A172 (cell line): ENCODE data around the gene NTM. TPM values are rescaled to one million over a fixed set of nuclear protein-coding genes. Genes with fewer than 3 reads are reported as not detected.

Experiments
- DNase-seq: peaks from one replicate; pipeline ENCODE4 v3.0.0-alpha.2; 2015; ENCODE audit warnings: low spot score
- total RNA-seq: library from RNA; depleted of rRNA; stranded (reverse); fragments of >200 nt; shearing (Covaris generic); gene quantifications from 2 replicates; pipeline ENCODE4 v1.2.3, GENCODE V29; 2014

Gene NTM
- total RNA-seq, 1 experiment from 2014 or later = 1.4 TPM

DNA sequence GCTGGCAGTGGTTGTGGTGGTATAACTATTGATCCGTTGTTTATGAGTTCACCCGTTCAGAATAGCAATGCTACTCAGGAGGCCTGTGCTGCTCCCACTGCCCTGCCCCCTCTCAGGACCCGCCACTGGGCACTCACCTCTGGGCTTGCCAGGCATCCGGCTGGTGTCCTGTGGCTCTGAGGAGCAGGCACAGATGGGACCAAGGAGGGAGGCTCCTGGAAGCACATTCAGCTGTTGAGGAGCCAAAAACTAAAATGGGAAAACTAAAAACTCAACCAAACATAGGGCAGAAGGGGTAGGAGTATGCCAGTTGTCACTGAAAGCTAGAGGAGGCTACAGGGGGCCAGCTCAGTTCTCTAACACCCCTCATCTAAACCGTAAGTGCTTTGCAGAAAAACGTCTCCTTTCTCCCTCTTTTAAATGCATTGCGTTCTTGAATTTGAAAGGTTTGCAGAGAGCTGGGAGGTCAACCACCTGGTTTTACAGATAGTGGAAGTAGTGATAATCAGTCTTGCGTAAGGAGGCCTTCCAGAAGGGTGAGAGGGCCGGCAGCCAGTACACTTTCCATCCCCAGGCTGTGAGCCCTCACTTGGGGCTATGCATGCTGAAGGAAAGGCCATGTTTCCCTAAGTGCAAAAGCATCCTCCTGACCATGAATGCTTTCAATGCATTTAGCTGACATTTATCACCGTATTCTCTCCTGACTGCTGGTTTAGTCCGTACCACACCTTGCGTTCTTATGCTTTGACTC is 547.4 kb downstream of the NTM start:
- no peak for DNase-seq

DNA sequence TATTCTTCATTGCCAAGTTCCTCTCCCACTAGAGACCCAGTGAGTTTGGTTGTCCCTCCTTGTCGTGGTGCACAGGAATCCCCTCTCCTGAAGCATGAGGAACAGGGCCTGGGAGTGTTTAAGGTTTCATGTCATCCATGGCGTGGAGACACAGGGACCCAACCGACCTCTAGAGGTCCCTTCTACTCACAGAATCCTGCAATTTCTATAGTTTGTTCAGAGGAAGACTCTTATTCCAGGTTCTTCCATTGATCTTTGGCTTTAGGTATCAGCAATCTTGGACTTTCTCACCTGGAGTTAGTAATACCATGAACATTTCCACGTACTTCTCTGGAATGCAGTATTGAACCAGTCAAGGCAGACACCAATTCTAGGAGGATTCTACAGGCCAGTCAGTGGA is 548.2 kb downstream of the NTM start:
- no peak for DNase-seq

DNA sequence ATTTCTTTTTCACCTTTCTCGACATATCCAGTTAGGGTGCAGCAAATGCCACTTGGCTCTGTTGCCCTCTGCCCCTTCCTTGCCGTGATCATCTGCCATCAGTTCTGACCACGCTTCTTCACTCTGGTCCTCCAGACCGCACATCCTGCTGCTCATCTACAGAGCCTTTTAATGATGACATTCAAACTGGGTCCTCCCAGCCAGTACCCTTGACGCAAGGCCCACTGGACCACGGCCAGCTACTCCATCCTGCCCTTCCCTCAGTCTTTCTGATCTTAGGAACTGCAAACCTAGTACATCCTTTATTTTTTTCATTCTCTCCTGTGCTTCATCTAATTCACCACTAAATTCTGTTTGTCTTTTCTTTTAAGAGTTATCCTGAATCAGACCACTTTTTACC is 551.8 kb downstream of the NTM start:
- no peak for DNase-seq

DNA sequence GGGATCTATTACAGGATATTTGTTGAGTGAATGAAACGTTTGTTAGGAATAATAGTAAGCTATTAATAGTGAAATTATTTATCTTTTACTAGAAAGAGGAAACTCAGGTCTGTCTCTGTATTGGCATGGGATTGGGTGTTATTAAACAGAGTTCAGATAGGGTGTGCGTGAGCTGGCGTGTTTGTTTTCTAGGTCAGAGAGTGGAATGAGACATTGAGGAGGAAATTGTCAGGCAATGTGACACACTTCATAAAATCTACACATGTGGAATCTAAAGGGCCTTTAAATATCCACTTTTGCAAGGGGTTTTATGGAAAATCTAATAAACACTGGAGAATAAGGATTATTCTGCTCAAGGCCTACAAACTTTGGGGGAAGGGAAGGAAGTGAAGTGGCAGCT is 552.9 kb downstream of the NTM start:
- DNase-seq = no peak

DNA sequence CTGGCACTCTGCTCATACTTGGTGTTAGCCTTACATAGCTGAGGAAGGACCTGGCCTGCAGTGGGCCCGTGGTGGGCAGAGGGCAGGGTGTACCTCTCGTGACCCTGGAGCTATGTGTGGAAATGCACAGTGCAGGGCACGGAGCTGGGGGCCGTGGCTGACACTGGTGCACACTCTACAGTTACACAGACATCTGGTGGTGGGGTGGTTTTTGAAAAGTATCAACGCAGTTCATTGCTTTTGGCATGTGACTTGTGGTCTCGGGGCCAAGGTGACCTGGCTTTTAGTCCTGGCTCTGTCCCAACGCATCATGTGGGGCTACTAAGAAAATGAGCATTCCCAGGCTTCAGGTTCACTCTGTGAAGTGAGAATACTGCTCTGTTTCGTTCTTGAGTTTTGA is 553.6 kb downstream of the NTM start:
- no peak for DNase-seq

DNA sequence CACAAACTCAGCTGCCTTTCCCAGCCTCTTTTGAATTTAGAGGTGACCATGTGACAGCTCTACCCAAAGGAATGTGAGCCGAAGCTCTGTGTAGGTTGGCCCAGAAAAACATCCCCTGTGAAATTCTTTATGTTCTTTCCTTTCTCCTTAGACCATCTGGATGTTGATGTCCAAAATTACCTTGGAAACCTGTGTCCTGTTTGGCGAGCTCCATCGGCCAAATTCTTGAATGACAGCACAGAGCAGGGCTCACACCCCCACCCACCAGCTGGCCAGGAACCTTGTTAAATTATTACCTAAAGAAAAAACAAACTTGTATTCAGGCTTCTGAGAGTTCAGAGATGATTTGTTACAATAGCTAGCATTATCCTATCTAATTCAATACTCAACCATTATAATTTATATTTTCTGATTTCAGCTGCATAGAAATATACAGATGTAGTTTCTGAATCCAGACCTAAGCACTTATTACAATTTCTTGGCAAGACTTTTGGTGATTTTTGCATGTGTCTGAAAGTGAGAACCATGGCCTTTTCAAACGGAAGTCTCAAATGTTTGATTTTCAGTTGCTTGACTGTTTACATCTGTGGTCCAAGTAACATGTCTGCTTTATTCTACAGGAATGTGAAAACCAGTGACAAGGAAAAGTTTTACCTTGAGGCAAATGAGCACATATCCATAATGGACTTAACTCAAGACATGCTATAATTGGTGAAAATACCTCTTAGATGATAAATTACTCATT is 554.2 kb downstream of the NTM start:
- no peak for DNase-seq

DNA sequence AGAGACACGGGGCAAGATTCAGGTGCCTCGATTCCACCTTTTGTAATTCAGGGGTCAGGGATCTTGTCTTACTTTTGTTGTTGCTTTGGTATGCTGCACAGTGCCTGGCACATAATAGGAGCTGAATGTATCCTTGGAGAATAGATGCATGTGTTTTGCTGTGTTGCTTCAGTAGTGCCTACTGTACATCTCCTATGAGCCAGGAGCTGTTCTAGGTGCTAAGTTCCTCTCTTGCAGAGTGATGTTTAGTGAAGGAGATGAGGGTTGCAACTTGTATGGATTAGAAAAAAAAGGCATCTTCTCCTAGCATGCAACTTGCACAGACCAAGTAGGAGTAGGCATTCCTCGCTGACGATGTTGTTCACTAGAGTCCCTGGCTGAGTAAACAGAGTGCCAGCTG is 555.4 kb downstream of the NTM start:
- no peak for DNase-seq

DNA sequence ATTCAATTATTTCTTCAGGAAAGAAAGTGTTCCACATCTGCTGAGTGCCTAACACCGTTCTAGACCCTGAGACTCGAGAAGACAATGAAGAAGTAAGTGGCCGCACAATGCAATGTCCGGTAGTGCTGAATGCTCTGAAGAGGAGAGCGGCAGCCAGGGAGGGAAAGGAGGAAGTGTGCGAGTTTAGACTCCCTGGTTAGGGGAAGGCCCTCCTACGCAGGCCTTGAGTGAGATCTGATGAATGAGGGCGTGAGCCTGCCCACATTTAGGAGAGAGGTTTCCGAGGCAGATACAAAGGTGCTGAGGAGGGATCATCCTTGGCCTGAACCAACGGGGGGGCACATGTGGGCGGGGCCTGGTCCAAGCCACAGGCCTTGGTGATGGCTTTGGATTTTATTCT is 558.6 kb downstream of the NTM start:
- DNase-seq = no peak

DNA sequence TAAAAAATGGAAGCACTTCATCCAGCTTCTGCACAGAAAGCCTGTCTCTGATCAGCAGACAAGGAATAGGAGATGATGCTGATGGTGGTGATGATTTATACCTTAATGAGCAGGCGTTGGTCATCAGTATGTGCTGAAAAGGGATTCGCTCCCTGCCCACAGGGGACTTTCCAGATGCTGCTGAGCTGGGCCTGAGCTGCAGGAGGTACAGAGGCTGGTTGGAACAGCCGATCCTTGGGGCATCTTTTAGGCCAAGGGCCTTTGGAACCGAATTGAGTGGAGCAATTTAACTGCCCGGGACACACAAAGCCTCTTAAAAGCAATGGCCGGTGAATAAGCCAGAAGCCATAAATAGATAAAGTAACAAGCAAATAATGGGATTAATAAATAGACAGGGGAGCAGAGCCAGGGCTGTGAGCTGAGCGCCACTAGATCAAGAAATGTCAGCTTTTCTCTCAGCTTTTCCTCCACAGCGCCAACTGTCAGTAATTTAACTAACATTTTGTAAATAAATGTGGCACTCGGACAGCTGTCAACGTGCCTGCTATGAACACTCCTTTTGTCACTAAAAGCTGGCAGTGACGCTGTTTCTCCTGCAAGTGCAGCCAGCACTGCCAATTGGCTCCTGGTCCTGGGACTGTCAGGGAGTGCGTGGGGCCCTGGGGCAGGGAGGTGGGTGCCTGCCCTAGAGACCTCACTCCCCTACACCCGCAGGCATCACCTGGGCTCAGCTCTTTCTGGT is 562.3 kb downstream of the NTM start:
- no peak for DNase-seq

DNA sequence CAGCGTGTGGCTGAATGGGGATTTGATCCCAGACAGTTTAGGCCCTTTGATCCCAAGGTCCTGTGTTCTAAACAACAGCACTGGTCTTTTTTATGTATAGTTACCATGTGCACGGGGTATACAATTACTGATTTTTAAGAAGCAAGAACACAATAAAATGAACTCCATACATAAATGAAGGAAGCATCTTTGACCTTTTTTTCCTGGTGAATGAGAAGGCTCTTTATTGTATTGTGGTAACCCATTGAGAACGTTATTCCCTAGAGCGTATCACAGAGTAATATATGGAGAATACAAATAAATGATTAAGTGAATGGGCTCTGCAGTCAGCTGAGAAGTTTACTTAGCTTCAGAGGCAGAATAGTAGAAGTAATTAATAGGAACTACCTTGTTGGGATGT is 563.6 kb downstream of the NTM start:
- no peak for DNase-seq

DNA sequence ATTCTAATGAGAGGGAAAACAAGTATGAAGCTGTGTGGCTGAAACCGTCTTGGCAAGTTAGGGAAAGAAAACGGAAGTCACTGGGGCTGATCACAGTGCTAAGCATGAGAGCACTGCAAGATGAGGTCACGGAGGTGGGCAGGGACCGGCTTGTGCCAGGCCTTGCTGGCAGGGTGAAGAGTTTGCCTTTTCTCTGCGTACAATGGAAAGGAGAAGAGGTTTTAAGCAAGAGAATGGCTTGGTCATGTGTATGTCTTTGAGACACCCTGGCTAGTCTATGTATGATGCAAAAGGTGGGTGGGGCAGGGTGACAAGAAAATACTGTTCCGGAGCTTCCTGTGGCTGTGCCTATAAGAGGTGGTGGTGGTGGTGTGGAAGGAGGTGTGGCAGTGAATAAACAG is 567.9 kb downstream of the NTM start:
- DNase-seq = no peak

DNA sequence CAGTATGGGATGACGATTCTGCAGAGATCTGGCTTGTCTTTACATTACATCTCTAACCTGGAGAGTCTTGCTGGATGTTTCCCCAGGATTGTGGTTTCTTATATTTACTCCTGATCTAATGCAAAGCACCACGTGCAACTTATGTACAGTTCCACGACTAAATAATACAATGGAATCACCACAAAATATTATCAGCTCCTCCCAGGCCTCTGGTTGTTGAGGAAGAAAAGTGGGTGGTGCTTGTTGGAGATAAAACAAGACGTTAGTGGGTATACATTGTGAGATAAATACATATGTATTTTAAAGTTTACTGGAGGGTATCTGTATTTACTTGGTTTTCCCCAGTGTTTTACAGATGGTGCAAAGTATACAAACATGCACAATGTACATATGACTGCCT is 569.7 kb downstream of the NTM start:
- no peak for DNase-seq

DNA sequence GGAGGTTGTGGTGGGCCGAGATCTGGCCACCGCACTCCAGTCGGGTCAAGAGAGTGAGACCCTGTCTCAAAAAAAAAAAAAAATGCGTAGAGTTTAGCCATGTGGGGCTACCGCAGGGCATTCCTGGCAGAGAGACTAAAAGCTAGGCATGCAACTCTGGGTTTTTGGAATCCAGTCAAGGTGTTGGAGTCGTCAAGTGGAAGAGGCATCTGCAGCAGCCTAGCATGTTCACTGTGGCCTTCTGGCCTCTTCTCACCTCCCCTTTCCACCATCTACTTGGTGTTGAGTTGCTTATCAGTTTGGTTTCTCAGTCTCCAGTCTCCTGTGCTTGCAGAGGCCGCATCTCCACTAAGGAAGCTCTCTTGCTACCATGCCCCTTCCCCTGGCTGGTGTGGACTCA is 572.5 kb downstream of the NTM start:
- no peak for DNase-seq

DNA sequence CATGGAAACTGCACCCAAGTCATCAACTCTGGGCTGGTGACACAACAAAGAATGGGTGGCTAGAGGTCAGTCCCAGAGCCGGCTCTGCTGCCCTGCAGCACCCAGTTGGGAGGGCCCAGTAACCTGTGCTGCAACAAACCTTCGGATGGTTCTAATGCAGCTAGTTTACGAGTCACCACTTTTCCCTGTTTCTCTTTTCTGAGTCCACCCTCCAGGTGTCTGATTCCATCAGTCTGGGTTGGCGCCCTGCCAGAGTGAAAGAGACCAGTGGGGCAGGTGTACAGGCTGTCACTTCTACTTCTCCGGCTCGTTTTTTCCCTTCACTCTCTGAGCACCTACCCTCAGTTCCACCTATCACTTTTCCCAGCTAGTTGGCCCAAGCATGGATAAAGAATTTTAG is 572.9 kb downstream of the NTM start:
- DNase-seq = no peak

DNA sequence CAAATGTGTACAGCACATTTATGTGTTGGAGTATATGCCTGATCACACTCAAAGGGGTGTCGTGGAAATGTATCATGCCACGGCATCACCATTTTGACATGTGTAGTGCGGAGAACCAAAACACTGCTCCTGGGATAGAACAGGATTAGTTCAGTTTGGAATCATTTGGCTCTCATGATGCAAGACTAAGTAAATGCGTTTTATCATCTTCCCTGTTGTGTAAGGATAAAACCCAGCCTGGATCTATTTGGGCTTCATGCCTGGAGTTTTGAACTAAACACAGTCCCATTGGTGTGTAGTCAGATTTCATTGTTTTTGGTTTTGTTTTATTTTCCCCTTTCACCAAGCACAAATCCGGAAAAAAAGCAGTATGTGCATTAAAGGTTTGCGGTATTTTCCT is 574.3 kb downstream of the NTM start:
- no peak for DNase-seq

DNA sequence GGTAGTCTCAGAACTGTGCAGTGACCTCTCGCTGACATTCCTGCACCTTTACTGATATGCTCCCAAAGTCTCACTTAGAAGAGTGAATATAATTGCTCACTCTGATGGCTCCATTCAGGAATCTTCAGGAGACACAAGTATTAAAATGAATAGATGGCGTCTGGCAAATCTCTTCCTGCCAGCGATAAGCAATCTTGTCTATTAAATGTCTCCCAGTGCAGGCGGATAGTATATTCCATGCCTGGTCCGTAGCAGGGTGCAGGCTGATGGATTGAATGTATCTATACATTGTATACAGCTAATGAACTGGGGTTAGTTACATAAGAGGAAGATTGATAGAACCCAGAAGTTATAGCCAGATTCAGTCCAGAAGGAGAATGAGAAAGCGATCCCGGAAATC is 575.3 kb downstream of the NTM start:
- DNase-seq = no peak

DNA sequence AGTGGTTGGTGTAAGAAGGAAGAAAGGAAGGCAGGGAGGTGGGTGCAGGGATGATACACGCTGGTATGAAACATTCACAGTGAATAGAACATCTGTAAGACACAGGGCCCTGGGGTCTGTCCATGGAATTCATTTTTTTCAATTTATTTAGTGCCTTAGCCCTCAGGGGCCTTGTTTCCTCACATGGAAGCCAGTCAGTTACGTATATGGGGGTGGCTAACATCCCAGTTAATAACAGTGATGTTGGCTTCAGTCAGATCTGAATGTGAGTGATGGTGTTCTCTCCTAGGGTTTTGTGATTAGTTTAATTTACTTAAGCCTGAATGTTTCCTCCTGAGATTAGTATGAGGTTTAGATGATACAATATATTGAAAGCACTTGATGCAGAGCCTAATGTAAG is 577.1 kb downstream of the NTM start:
- no peak for DNase-seq

DNA sequence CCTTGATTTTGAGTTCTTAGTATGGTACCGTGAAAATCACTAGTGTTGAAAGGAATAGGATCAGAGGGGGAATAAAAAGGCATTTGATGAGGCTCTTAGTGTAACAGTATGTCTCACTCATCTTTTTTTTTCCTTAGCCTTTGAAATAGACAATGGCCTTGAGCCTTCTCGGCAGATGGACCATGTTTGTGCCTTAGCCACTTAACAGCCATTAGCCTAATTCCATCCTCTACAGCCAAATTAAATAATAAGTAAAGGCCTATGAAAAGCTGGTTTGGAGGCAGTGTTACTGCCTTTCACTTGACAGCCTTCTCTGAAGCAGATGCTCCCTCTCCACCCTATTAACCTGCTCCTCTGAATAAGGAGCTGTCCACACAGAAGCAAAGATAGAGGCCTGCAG is 580.7 kb downstream of the NTM start:
- no peak for DNase-seq

DNA sequence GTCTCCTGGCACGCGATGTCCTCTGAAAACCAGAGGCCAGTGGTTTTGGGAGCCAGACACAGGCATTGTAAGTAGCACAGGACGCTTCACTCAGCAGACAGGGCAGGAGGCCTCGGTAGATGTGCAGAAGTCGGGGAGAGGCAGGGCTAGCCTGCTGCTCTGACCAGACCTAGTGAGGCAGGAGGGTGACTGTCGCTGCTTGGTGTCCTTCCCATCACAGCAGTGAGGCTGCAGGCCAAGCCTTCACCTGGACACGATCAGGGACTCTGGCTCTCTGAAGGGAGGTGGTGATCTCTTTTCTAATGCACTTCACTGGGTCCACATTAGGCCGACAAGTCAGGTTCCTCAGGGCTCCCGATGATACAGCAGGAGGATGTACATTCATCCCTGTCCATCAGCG is 583.7 kb downstream of the NTM start:
- DNase-seq = no peak

DNA sequence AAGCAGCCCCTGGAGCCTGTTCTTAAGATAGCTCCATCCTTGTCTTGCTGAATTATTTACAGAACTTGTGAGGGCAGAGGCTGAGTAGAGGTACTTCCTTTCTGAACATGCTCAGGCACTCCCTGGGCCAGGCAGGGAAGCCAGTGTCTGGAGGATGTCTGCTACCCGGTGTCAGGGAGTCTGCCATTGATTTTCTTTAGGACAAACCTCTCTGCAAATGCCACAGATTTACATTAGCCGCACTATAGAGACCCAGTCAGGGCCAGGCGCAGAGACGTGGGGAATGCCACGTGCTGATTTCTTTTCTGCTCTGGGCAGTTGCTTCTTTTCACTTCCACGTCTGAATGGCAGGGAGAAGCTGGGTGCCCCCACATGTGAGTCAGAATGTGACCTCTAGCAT is 585.5 kb downstream of the NTM start:
- no peak for DNase-seq

DNA sequence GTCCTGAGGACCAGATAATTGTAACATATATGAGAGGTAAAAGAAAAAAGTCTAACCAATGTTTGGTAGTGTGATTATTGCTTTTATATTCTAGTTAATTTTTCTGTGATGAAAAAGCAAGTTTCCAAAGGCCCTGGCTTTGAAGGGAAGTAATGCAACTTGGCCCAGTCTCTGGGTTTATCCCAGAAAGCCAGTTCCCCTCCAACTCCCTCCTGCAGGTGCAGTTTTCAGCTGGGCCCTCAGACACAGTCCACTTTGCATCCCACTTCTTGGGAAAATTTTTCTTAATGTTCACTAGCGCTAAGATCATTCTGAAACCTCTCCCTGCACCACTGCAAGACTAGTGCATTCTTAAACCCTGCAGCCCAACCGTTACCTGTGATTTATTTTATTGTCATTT is 586.8 kb downstream of the NTM start:
- no peak for DNase-seq

DNA sequence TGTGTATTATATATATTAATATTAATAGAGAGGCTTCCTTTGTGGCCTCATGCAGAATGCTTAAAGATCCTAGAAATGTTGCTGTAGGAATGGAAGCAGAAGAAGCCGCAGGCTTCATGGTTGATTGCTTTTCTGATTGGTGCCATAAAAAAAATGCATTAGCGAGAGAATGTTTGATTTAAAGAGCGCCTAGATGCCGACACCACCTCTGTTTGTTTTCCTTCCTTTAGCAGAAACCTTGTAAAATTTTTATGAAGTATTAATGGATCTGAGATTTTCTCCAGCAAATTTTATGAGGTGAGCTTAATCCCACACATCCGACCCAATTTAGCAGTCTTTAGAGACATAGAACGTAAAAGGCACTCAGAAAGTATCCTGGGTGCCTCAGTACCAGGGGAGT is 587.5 kb downstream of the NTM start:
- DNase-seq = no peak

DNA sequence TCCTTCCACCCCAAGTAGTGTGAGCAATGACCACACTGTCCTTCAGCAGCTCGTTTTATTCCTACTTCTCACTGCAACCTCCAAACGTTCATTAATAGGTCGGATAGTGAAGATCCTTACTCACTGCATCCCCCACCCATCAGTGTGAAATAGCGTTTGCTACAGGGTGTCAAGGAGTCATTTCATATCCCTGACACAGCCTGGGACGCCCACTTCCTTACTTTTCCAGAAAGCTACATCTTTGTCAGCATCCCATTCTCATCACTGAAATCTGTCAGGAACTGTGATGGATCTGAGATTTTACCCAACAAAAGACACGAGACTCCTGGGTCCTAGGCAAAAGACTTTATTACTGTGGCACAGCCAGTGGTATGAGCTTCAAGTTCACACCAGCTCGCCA is 592.4 kb downstream of the NTM start:
- DNase-seq = no peak
